ENCODE measurements around the gene RNPEP.
"Not testable (repeated sequence)": the region's sequence is repeated elsewhere in the genome, so short reads cannot be mapped to it uniquely, and the experiment has no call there.

RNPEP gene

DNA sequence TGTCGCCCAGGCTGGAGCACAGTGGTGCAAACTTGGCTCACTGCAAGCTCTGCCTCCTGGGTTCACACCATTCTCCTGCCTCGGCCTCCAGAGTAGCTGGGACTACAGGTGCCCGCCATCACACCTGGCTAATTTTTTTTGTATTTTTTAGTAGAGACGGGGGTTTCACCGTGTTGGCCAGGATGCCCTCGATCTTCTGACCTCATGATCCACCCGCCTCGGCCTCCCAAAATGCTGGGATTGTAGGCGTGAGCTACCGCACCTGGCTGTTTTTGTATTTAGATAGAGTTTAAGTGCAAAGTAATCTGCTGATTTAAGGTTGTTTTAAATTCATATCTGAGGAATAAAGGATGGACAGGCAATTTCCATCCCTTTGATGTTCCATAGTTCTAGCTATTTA is 20.1 kb upstream of the RNPEP start:
- not testable (repeated sequence) for DNase-seq (ENCODE audit: low read depth in 3 of 3)

- DNase-seq (ENCODE audit: low read depth in 3 of 3), result no peak
Measured at GRCh38 chr1:201964261-201964660, 18.2 kb upstream of the RNPEP start.

DNA sequence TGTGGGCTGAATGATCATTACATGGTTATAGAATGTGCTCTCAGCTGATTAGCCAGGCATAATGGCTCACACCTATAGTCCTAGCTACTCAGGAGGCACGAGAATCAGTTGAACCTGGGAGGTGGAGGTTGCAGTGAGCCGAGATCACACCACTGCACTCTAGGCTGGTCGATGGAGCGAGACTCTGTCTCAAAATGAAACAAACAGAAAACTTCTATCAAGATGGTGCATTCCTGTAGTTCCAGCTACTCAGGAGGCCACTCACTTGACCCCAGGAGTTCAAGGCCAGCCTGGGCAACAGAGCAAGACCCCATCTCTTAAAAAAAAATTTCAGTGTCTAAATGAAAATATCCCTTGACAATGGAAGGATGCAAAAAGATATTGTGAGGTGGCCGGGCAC is 16.3 kb upstream of the RNPEP start:
- no peak for DNase-seq (ENCODE audit: low read depth in 3 of 3)

- DNase-seq (ENCODE audit: low read depth in 3 of 3), result no peak
Measured at GRCh38 chr1:201968202-201968925, 14.1 kb upstream of the RNPEP start.

- no peak for DNase-seq (ENCODE audit: low read depth in 3 of 3)
Measured at GRCh38 chr1:201970334-201971159, 11.9 kb upstream of the RNPEP start.

- peak; percentile 44 to 60 (median 50) for DNase-seq (ENCODE audit: low read depth in 3 of 3)
Measured at GRCh38 chr1:201982082-201982622, 296 bp upstream of the RNPEP start.

- DNase-seq (ENCODE audit: low read depth in 3 of 3), result no peak
Measured at GRCh38 chr1:201983380-201983805, 945 bp downstream of the RNPEP start.

DNA sequence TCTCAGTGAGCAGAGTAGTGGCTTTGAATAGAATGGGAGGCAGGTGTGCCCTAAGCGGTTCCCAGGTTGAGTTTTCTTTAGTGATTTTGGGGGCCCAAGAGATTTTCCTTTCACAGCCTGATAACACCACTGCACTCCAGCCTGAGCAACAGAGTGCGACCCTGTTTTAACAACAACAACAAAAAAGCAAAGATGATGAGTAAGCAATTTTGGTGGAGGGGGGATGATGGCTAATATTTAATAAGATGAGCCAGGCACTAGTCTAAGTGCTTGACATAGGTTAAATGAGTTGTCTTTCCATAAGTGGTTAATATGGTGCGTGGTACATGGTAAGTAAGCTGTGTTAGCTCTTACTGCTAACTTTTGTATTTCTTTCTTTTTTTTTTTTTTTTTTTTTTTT is 2.0 kb downstream of the RNPEP start:
- DNase-seq (ENCODE audit: low read depth in 3 of 3), result no peak

DNA sequence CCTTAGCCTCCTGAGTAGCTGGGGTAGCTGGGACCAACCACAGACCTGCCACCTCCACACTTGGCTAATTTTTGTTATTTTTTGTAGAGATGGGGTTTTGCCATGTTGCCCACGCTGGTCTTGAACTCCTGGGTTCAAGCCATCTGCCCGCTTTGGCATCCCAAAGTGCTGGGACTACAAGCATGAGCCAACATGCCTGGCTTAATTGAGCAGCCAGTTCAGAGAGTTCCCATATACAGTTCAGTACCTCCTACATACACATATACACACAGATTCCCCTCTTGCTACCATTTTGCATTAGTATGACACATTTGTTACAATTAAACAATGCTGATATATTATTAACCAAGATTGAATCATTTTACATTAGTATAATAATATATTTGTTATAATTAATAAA is 2.9 kb downstream of the RNPEP start:
- DNase-seq (ENCODE audit: low read depth in 3 of 3), result no peak

- DNase-seq (ENCODE audit: low read depth in 3 of 3), result no peak
Measured at GRCh38 chr1:201988601-201989000, 6.2 kb downstream of the RNPEP start.

DNA sequence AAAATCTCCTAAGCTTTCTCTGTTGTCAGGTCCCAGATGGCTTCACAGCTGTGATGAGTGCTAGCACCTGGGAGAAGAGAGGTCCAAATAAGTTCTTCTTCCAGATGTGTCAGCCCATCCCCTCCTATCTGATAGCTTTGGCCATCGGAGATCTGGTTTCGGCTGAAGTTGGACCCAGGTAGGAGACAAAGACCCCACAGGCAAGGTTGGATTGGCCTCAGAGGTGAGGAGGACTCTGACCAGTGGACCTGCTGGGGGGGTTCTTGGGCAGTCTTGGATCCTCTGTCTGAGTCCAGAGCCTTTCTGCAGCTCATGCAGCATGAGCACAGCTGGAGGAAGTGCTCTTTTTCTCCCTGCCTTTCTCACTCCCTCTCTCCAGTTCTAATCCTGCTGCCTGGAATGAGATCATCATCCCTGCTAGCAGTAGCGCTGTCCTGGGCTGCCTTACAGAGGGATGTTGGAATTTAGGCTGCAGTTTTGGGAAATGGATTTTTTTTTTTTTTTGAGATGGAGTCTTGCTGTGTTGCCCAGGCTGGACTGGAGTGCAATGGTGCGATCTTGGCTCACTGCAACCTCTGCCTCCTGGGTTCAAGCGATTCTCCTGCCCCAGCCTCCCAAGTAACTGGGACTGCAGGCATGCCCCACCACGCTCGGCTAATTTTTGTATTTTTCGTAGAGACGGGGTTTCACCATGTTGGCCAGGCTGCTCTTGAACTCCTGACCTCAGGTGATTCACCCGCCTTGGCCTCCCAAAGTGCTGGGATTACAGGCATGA is 7.1 kb downstream of the RNPEP start:
- DNase-seq (ENCODE audit: low read depth in 3 of 3), result no peak

DNA sequence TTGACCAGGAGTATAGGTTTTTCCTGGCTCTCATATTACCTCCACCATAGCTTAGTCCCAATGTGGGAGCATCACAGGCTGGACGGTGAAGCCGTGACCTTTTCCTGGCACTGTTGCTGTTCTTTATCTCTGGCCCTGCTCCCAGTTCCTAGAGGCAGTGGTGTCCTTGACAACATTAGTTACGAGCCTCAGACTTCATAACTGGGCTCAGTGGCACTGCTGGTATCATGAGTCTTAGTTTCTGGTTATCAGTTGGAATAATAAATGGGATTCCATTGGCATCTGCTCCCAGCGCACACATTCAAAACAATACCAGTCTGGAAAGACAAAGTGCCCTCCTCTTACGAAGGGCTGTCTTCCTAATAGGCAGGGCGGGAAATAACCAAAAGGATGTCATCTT is 8.0 kb downstream of the RNPEP start:
- DNase-seq (ENCODE audit: low read depth in 3 of 3), result no peak

DNA sequence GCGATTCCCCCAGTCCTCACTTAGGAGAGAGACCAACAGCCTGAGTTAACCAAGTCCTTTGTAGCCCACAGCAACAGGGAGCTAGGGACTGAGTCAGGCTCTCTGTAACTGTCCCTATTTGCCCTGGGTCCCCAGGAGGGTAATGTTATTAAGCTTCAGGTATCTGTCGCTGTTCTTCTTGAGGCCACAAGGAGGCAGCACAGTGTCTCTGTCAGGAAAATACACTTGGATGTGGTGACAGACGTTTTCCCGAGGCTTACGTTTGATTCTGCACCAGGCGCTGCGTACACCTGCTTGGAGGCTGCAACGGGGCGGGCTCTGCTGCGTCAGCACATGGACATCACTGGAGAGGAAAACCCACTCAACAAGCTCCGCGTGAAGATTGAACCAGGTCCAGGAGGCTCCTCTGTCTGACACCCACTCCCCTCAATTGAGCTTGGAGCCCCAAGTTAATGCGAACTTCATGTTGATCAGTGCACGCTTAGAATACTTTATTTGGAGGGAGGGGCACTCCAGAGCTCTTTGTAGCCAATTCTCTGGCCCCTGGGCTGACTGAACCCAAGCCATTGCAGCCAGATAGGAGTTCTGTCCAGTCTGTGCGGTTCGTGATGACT is 17.3 kb downstream of the RNPEP start:
- DNase-seq (ENCODE audit: low read depth in 3 of 3), result no peak

- no peak for DNase-seq (ENCODE audit: low read depth in 3 of 3)
Measured at GRCh38 chr1:202002507-202002906, 20.1 kb downstream of the RNPEP start.

GRCh38 chr1:202004711-202005110 is 22.3 kb downstream of the RNPEP start:
- DNase-seq (ENCODE audit: low read depth in 3 of 3), result no peak

- no peak for DNase-seq (ENCODE audit: low read depth in 3 of 3)
Measured at GRCh38 chr1:202005958-202006357, 23.5 kb downstream of the RNPEP start.

DNA sequence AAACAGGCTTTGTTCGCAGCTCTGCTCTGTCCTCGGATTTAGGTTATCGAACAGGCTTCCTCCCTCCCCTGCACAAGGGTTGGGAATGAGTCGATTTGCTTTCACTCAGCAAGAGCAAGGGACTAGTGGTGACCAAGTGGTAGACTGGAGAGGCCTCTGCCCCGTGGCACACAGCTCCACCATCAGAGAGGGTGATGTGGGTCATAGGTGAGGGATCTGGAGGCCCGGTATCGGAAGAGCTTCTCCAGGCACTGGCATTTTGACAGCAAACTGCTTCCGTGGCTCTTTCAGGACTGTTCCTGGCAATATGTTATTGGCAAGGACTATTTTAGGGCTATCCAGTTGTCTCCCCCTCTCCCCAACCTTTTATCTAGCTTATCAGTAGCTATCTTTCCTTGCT is 24.9 kb downstream of the RNPEP start:
- no peak for DNase-seq (ENCODE audit: low read depth in 3 of 3)

- DNase-seq (ENCODE audit: low read depth in 3 of 3), result no peak
Measured at GRCh38 chr1:202007805-202008489, 25.5 kb downstream of the RNPEP start.

DNA sequence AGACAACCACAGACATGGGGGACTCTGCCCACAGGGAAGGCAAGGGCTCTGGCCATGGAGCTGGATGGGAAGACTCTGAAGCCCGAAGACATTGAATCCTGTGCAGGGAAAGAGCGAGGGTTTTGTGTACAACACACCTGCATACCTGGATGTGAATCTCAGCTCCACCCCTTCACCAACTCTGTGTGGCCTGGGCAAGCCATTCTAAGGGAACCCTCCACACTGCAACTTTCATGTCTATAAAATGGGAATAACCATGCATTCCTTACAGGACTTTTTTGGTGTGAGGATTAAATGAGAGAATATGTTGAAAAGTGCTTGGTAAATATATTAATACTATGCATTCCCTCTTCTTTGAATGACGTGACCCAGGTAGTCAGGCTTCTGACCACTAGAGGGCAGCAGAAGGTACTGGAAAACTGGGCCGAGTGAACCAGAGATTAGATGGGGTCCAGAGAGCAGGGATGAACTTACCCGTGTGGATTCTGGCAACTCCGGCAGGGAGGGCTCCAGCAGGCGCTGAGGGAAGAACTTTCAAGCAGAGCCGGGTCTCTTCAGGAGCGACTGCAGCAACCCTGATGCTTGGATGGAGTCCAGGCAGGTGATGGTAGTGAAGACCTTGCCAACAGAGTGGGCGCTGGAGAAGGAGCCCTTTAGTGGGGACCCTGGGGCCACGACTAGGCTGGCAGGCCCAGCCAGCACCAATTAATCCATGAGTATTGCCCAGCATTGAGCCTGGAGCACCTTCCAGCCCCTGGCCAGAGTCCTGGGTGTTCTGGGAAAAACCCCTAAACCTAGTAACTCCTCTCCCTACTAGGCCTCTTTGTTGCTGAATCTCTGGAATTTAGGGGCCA is 27.1 kb downstream of the RNPEP start:
- peak; percentile 22 to 48 (median 30) for DNase-seq (ENCODE audit: low read depth in 3 of 3)
